Neural cell (in vitro differentiated cells): ENCODE measurements around the gene FAM118A. TPM values are rescaled to one million over a fixed set of nuclear protein-coding genes. Genes with fewer than 3 reads are reported as not detected.

Source experiments
- H2AFZ ChIP-seq: fragments of 200-600, 300-800 bp; sonication (generic), shearing (Covaris generic); 2 replicates; pipeline ENCODE4 v1.6.0; 2014; ENCODE audit warnings: low read depth, mild to moderate bottlenecking, antibody characterized with exemption, low read length, moderate library complexity
- H3F3A ChIP-seq: fragments of 200-600 bp; shearing (Covaris generic); 2 replicates; pipeline ENCODE4 v1.6.1; 2016; ENCODE audit warnings: mild to moderate bottlenecking, moderate library complexity, mixed read lengths, antibody characterized with exemption, low read length; ENCODE audit not compliant: insufficient read depth, poor library complexity, severe bottlenecking
- H3K27ac ChIP-seq: fragments of 200-600, 300-800 bp; sonication (generic), shearing (Covaris generic); 2 replicates; pipeline ENCODE4 v1.5.1; 2014; ENCODE audit warnings: mild to moderate bottlenecking, low read length, moderate library complexity
- H3K27me3 ChIP-seq: fragments of 300-800, 200-600 bp; sonication (generic), shearing (Covaris generic); 2 replicates; pipeline ENCODE4 v1.6.0; 2014; ENCODE audit warnings: mild to moderate bottlenecking, low read depth, low read length, moderate library complexity; ENCODE audit not compliant: insufficient read depth
- H3K36me3 ChIP-seq: fragments of 300-800, 200-600 bp; sonication (generic), shearing (Covaris generic); 2 replicates; pipeline ENCODE4 v1.5.1; 2014; ENCODE audit warnings: mild to moderate bottlenecking, antibody characterized with exemption, low read length, moderate library complexity; ENCODE audit not compliant: insufficient read depth
- H3K4me2 ChIP-seq: fragments of 300-800, 200-600 bp; sonication (generic), shearing (Covaris generic); 2 replicates; pipeline ENCODE4 v1.6.0; 2014; ENCODE audit warnings: mild to moderate bottlenecking, low read length
- H3K4me3 ChIP-seq: fragments of 300-800, 200-600 bp; sonication (generic), shearing (Covaris generic); 2 replicates; pipeline ENCODE4 v1.5.1; 2014; ENCODE audit warnings: mild to moderate bottlenecking, low read length, moderate library complexity
- H3K79me2 ChIP-seq: fragments of 200-600 bp; shearing (Covaris generic); replicated peaks from 2 replicates; pipeline ENCODE4 v1.6.0; 2014; ENCODE audit warnings: mild to moderate bottlenecking, low read length, moderate library complexity; ENCODE audit not compliant: insufficient read depth
- H3K9ac ChIP-seq: fragments of 300-800, 200-600 bp; sonication (generic), shearing (Covaris generic); 2 replicates; pipeline ENCODE4 v1.6.1; 2016; ENCODE audit warnings: mild to moderate bottlenecking, low read length, mixed read lengths
- H3K9me2 ChIP-seq: fragments of 200-600 bp; shearing (Covaris generic); 2 replicates; pipeline ENCODE4 v1.6.1; 2016; ENCODE audit warnings: mild to moderate bottlenecking, low read length, mixed read lengths; ENCODE audit not compliant: insufficient read depth
- H3K9me3 ChIP-seq: fragments of 200-600, 300-800 bp; sonication (generic), shearing (Covaris generic); 2 replicates; pipeline ENCODE4 v1.6.1; 2016; ENCODE audit warnings: mild to moderate bottlenecking, mixed run types, low read length, moderate library complexity, mixed read lengths
- H4K20me1 ChIP-seq: fragments of 200-600 bp; shearing (Covaris generic); 2 replicates; pipeline ENCODE4 v1.6.1; 2016; ENCODE audit warnings: mild to moderate bottlenecking, mixed run types; ENCODE audit not compliant: insufficient read depth
- CTCF ChIP-seq: fragments of 450-650 bp; IDR thresholded peaks from 2 replicates; pipeline ENCODE4 v1.5.1; 2014; ENCODE audit warnings: antibody characterized with exemption, mild to moderate bottlenecking, moderate library complexity; ENCODE audit not compliant: poor library complexity, severe bottlenecking
- EP300 ChIP-seq: fragments of 450-650 bp; conservative IDR thresholded peaks from 2 replicates; pipeline ENCODE4 v1.6.1; 2014; ENCODE audit warnings: antibody characterized with exemption, mild to moderate bottlenecking, moderate library complexity; ENCODE audit not compliant: poor library complexity, severe bottlenecking
- EZH2 ChIP-seq: fragments of 200-600, 300-800 bp; shearing (Covaris generic), sonication (generic); IDR thresholded peaks from 2 replicates; pipeline ENCODE4 v1.6.1; 2014; ENCODE audit warnings: antibody characterized with exemption, low read length, borderline replicate concordance, mild to moderate bottlenecking; ENCODE audit not compliant: insufficient read depth, poor library complexity, severe bottlenecking
- MXI1 ChIP-seq: fragments of 450-650 bp; conservative IDR thresholded peaks from 2 replicates; pipeline ENCODE4 v1.6.1; 2014; ENCODE audit warnings: antibody characterized with exemption, mild to moderate bottlenecking; ENCODE audit not compliant: poor library complexity, severe bottlenecking
- POLR2AphosphoS5 ChIP-seq: IDR thresholded peaks from 2 replicates; pipeline ENCODE4 v1.6.1; 2012
- RAD21 ChIP-seq: fragments of 450-650 bp; conservative IDR thresholded peaks from 2 replicates; pipeline ENCODE4 v1.6.1; 2014; ENCODE audit warnings: antibody characterized with exemption, mild to moderate bottlenecking, moderate library complexity
- REST ChIP-seq: IDR thresholded peaks from 2 replicates; pipeline ENCODE4 v1.6.1; 2012; ENCODE audit warnings: borderline replicate concordance
- SMC3 ChIP-seq: fragments of 450-650 bp; conservative IDR thresholded peaks from 2 replicates; pipeline ENCODE4 v1.6.1; 2014; ENCODE audit warnings: antibody characterized with exemption, mild to moderate bottlenecking, moderate library complexity; ENCODE audit not compliant: poor library complexity
- TAF1 ChIP-seq: IDR thresholded peaks from 2 replicates; pipeline ENCODE4 v1.6.1; 2012; ENCODE audit warnings: low read depth
- polyA plus RNA-seq: library from polyadenylated mRNA; depleted of rRNA; stranded (reverse); fragments of >200 nt; gene quantifications from 2 replicates; pipeline ENCODE4 v1.2.3, GENCODE V29; 2014

FAM118A gene
- polyA plus RNA-seq, 1 donor from 2014 or later: 9.6 TPM

- no peaks in the 10 kb centered on the region for H3K27me3 ChIP-seq
- no peak overlapping the region for H3K4me2 ChIP-seq
- no peaks in the 10 kb centered on the region for H3K9me3 ChIP-seq
- no peaks in the 10 kb centered on the region for H3K36me3 ChIP-seq
- H4K20me1 ChIP-seq: no peaks in the 10 kb centered on the region
- H3F3A ChIP-seq: no peaks in the 10 kb centered on the region
- H3K79me2 ChIP-seq: no peaks in the 10 kb centered on the region
- TF ChIP-seq EP300 (no peak), POLR2AphosphoS5 (no peak), REST (no peak), SMC3 (no peak), MXI1 (no peak), EZH2 (no peak), TAF1 (no peak), CTCF (no peak), RAD21 (no peak)
- H2AFZ ChIP-seq: no peak overlapping the region
- H3K27ac ChIP-seq: no peak overlapping the region
- no peak overlapping the region for H3K4me3 ChIP-seq
- H3K9me2 ChIP-seq: no peaks in the 10 kb centered on the region
- no peak overlapping the region for H3K9ac ChIP-seq
Measured at GRCh38 chr22:45265535-45265934, 44.2 kb upstream of the FAM118A start.

GRCh38 chr22:45268167-45268957 is 41.4 kb upstream of the FAM118A start:
- no peak overlapping the region for H3K4me2 ChIP-seq
- TF ChIP-seq SMC3: no peak
- TF ChIP-seq EP300: no peak
- TF ChIP-seq POLR2AphosphoS5: peak; percentile 7
- no peak for TF ChIP-seq RAD21
- TF ChIP-seq TAF1: no peak
- no peak for TF ChIP-seq CTCF
- TF ChIP-seq REST: peak; percentile 51
- TF ChIP-seq MXI1: no peak
- H3K79me2 ChIP-seq: no peaks in the 10 kb centered on the region
- no peaks in the 10 kb centered on the region for H3K36me3 ChIP-seq
- peak overlapping the region; percentile 77 for H3K4me3 ChIP-seq
- H3K27me3 ChIP-seq: no peaks in the 10 kb centered on the region
- H2AFZ ChIP-seq: peak overlapping the region; percentile 87
- H3K9ac ChIP-seq: peak overlapping the region; percentile 86
- no peaks in the 10 kb centered on the region for H4K20me1 ChIP-seq
- H3K9me3 ChIP-seq: no peaks in the 10 kb centered on the region
- peak overlapping the region; percentile 67 for H3K27ac ChIP-seq
- H3F3A ChIP-seq: no peaks in the 10 kb centered on the region
- no peaks in the 10 kb centered on the region for H3K9me2 ChIP-seq
